BE2C (cell line): ENCODE measurements around the gene NOTCH3.

ENCODE experiments used
- DNase-seq: peaks from one replicate; pipeline ENCODE4 v3.0.0-alpha.2; 2020
- H3K27me3 ChIP-seq: fragments of 250-450 bp; sonication (Bioruptor Pico); 2 replicates; pipeline ENCODE4 v1.5.1; 2020; ENCODE audit warnings: mild to moderate bottlenecking
- H3K36me3 ChIP-seq: fragments of 250-450 bp; sonication (Bioruptor Pico); 2 replicates; pipeline ENCODE4 v1.5.1; 2020; ENCODE audit warnings: mild to moderate bottlenecking
- H3K4me1 ChIP-seq: fragments of 250-450 bp; sonication (Bioruptor Pico); 2 replicates; pipeline ENCODE4 v1.5.1; 2020
- H3K4me3 ChIP-seq: 2 replicates; pipeline ENCODE4 v1.5.1; 2011; ENCODE audit warnings: low read depth, low read length
- H3K9me3 ChIP-seq: fragments of 250-450 bp; sonication (Bioruptor Pico); 2 replicates; pipeline ENCODE4 v1.5.1; 2020
- TF ChIP-seq, protein P1 (sequence below): IDR thresholded peaks from 2 replicates; pipeline ENCODE4 v1.5.1; 2012; ENCODE audit warnings: mild to moderate bottlenecking, low read depth, low read length

NOTCH3 gene

DNA sequence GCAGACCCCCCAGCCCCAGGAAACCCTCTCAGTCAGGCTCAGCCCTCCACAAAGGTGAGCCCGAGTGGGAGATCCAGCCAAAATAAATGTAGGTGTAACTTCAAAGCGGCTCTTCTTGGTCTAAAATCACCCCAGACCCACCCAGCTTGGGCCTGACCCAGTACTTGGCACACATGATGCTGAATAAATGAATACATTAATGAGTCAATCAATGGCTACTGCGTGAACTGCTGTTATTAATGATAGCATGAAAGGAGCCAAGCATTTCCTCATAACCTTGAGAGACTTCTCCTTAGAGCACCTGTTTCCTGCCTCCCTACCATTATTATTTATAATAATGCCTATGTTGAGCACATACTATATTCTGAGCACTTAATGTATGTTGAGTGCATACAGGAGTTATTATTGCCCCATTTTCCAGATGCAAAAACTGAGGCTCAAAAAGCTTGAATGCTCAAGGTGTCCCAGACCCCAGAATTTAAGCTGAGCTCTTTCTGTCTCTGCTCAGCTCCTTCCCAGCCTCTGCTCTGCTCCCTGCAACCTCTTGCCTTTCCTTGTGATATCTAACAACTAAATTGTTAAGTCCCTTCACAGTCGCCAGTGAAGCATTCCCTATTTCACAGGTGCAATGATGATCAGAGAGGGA lies 4.3 kb downstream of the NOTCH3 start:
- Histone ChIP-seq H3K9me3 (no peaks in the 10 kb centered on the region), H3K4me1 (no peaks in the 10 kb centered on the region), H3K36me3 (no peaks in the 10 kb centered on the region), H3K4me3 (no peak overlapping the region), H3K27me3 (peaks cover 5% of the 10 kb centered on the region; the same call in 1 of the 2 replicates)
- DNase-seq, result no peak
- TF ChIP-seq, protein P1, sequence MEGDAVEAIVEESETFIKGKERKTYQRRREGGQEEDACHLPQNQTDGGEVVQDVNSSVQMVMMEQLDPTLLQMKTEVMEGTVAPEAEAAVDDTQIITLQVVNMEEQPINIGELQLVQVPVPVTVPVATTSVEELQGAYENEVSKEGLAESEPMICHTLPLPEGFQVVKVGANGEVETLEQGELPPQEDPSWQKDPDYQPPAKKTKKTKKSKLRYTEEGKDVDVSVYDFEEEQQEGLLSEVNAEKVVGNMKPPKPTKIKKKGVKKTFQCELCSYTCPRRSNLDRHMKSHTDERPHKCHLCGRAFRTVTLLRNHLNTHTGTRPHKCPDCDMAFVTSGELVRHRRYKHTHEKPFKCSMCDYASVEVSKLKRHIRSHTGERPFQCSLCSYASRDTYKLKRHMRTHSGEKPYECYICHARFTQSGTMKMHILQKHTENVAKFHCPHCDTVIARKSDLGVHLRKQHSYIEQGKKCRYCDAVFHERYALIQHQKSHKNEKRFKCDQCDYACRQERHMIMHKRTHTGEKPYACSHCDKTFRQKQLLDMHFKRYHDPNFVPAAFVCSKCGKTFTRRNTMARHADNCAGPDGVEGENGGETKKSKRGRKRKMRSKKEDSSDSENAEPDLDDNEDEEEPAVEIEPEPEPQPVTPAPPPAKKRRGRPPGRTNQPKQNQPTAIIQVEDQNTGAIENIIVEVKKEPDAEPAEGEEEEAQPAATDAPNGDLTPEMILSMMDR, result no peak

DNA sequence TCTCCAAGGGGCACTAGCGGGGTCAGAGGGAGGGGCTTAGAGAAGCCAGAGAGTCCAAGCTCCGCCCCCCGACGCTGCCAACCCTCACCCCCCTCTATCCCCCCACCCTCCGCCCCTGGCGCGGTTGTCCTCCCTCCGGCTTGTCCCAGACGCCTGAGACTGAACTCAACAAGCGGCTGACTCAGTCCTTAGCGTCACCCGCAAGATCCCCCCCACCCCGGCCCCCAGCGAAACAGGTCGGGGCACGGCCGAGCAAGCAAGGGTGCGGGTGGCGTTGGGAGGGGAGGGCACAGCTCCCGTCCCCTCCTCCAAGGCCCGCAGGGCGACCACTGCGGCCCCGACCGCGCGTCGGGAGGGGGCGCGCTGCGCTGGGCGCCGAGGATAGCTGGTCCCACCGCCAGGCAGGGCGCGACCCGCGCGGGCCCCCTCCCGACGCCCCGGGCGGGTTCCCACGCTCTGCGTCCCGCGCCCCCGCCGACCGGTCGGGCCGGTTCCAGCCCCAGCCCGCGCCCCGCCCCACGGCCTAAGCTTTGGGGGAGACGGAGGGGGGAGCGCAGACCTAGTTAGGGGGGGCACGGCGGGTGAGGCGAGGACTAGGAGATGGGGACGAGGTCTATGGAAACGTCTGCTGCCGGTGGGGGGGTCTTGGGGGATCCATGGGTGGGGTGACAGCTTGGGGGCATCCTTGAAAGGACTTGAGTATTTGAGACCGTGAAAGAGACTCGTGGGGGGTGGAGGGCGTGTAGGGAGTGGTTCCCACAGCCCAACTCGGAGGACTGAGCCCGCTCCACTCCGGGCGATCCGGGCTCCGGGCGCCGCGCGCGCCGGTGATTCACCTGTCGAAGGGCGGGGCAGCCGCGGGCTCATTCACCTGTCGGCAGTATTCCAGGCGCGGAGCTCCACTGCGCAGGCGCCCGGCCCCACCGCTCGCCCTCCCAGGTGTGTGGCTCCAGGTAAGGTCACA lies 5.1 kb downstream of the NOTCH3 start:
- Histone ChIP-seq H3K4me1 (no peaks in the 10 kb centered on the region), H3K9me3 (no peaks in the 10 kb centered on the region), H3K27me3 (peaks cover 4% of the 10 kb centered on the region; the same call in 1 of the 2 replicates), H3K36me3 (no peaks in the 10 kb centered on the region), H3K4me3 (peak overlapping the region; percentile 42)
- TF ChIP-seq, protein P1, result no peak
- peak; percentile 64 for DNase-seq

DNA sequence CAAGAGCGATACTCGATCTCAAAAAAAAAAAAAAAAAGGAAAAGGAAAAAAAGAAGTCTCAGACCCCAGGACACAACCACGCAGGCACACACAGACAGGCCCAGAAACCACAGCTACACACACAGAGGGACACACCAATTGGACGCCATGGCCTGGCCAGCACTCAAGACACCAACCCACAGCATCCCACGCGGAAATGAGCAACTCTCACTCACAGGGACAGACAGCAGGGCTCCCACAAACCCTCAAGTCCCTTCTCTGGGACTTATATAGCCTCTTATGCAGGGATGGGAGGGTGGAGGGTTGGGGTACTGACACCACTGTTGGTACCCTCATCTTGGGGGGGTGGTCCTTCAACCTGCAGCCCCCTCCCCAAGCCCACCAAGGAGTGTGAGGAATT lies 5.9 kb downstream of the NOTCH3 start:
- no peak for DNase-seq
- TF ChIP-seq, protein P1, result no peak
- Histone ChIP-seq H3K36me3 (no peaks in the 10 kb centered on the region), H3K9me3 (no peaks in the 10 kb centered on the region), H3K27me3 (no peaks in the 10 kb centered on the region), H3K4me1 (no peaks in the 10 kb centered on the region), H3K4me3 (no peak overlapping the region; the same call in 1 of the 2 replicates)

DNA sequence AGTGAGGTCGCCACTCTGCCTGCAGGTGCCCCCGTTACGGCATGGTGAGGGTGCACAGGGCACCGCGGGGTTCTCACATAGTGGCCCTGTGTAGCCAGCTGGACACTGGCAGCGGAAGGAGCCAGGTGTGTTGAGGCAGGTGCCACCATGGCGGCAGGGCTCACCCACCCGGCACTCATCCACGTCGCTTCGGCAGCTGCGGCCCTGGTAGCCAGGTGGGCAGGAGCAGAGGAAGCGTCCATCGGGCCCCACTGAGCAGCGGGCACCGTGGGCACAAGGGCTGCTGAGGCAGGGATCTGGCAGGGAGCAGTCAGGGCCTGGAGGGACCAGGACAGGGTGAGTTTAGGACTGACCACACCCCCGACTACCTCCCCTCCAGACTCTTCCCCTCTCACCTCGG lies 8.8 kb downstream of the NOTCH3 start:
- no peaks in the 10 kb centered on the region for H3K4me1 ChIP-seq
- no peak overlapping the region for H3K4me3 ChIP-seq
- TF ChIP-seq, protein P1, result no peak
- no peak for DNase-seq
- no peaks in the 10 kb centered on the region for H3K27me3 ChIP-seq
- H3K9me3 ChIP-seq, result no peaks in the 10 kb centered on the region
- H3K36me3 ChIP-seq, result no peaks in the 10 kb centered on the region

DNA sequence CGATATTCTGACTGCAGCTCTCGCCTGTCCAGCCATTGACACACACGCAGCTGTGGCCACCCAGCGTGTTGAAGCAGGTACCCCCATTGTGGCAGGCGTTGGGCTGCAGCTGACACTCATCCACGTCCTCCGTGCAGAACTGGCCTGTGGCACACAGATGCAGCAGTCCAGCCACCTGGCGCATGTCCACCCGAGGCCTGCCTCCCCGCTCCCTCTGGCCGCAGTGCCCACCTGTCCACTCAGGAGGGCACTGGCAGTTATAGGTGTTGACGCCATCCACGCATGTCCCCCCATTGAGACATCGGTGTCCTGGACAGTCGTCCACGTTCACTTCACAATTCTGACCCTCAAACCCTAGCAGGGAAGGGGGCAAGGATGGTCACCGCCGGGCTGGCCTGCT lies 9.3 kb downstream of the NOTCH3 start:
- DNase-seq, result no peak
- H3K36me3 ChIP-seq, result no peaks in the 10 kb centered on the region
- no peaks in the 10 kb centered on the region for H3K27me3 ChIP-seq
- H3K4me1 ChIP-seq, result no peaks in the 10 kb centered on the region
- H3K4me3 ChIP-seq, result no peak overlapping the region
- H3K9me3 ChIP-seq, result no peaks in the 10 kb centered on the region
- TF ChIP-seq, protein P1, result no peak

DNA sequence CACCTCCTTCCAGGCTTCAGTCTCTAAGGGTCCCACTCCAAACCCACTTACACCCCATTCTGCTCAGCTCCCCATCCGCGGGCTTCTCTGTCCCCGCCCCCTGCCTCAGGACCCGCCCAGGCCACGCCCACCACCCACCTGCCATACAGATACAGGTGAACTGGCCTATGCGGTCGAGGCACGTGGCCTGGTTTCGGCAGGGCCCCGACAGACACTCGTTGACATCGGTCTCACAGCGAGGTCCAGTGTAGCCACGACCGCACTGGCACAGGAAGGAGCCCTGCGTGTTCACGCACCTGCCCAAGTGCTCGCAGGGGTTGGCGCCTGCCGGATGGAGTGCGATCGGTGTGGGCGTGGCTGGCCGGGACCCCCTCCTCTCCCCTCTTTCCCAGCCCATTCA lies 11.9 kb downstream of the NOTCH3 start:
- TF ChIP-seq, protein P1, result no peak
- H3K4me1 ChIP-seq, result no peaks in the 10 kb centered on the region
- no peaks in the 10 kb centered on the region for H3K36me3 ChIP-seq
- no peak for DNase-seq
- no peaks in the 10 kb centered on the region for H3K9me3 ChIP-seq
- no peak overlapping the region for H3K4me3 ChIP-seq
- no peaks in the 10 kb centered on the region for H3K27me3 ChIP-seq
